B cell (primary cell): ENCODE data around the gene CANT1. TPM values are rescaled to one million over a fixed set of nuclear protein-coding genes. Genes with fewer than 3 reads are reported as not detected.

ENCODE experiments used
- ATAC-seq: fragments of 200-7000 bp; cut with Tn5 transposase; one replicate; pipeline ENCODE4 v1.10.0; 2021; ENCODE audit warnings: low read depth, mild to moderate bottlenecking, moderate number of reproducible peaks, moderate library complexity
- CTCF ChIA-PET: fragments of 350-600 bp; sonication (Branson Sonifier 250); formaldehyde crosslinking; loops from one replicate; lab custom pipeline; 2021; ENCODE audit warnings: antibody characterized with exemption, inconsistent platforms; lab: Charles Lee
- POLR2A ChIA-PET: fragments of 350-600 bp; sonication (Branson Sonifier 250); formaldehyde crosslinking; loops from one replicate; lab custom pipeline; 2021; ENCODE audit warnings: antibody characterized with exemption; lab: Charles Lee
- DNase-seq: peaks from one replicate; pipeline ENCODE4 v3.0.0; 2013
- H2AFZ ChIP-seq: 2 replicates; pipeline ENCODE4 v1.6.1; 2012; ENCODE audit warnings: mild to moderate bottlenecking, low read depth, low read length; ENCODE audit not compliant: insufficient read depth, poor library complexity, severe bottlenecking
- H3K27ac ChIP-seq, 2 donors: 1 replicate in 1 of 2; 2 replicates in 1 of 2; pipeline ENCODE4 v1.5.1; 2012 to 2013; ENCODE audit warnings: low read length in 2 of 2, mild to moderate bottlenecking in 2 of 2, moderate library complexity in 1 of 2
- H3K27me3 ChIP-seq, 4 experiments: fragments of 200-600 bp in 1 of 4; sonication (generic) in 1 of 4; replicated peaks in 1 of 4; 1 replicate in 2 of 4; 2 replicates in 2 of 4; pipeline versions ENCODE4 v1.6.1 to v1.7.0; 2013 to 2016; ENCODE audit warnings: low read length in 3 of 4, mild to moderate bottlenecking in 2 of 4, mixed read lengths in 1 of 4, moderate library complexity in 1 of 4; ENCODE audit not compliant: insufficient read depth in 4 of 4, control insufficient read depth in 3 of 4; ENCODE audit errors: control extremely low read depth in 1 of 4
- H3K36me3 ChIP-seq, 2 experiments: replicated peaks in 1 of 2; 1 replicate in 1 of 2; 2 replicates in 1 of 2; pipeline versions ENCODE4 v1.6.1 to v1.7.1; 2013; ENCODE audit warnings: low read length in 1 of 2; ENCODE audit not compliant: insufficient read depth in 2 of 2, control insufficient read depth in 1 of 2; ENCODE audit errors: control extremely low read depth in 1 of 2, extremely low read depth in 1 of 2
- H3K4me1 ChIP-seq, 2 donors: fragments of 200-600 bp in 1 of 2; sonication (generic) in 1 of 2; 1 replicate in 1 of 2; 2 replicates in 1 of 2; pipeline versions ENCODE4 v1.5.1 to v1.6.1; 2013 to 2017; ENCODE audit warnings: low read length in 2 of 2; ENCODE audit not compliant: control insufficient read depth in 2 of 2, insufficient read depth in 2 of 2
- H3K4me2 ChIP-seq: replicated peaks from 2 replicates; pipeline ENCODE3; 2012; ENCODE audit warnings: mild to moderate bottlenecking, low read depth, low read length; ENCODE audit not compliant: poor library complexity, severe bottlenecking
- H3K4me3 ChIP-seq, 5 experiments: fragments of 200-600 bp in 1 of 5; sonication (generic) in 1 of 5; 1 replicate in 3 of 5; 2 replicates in 2 of 5; pipeline versions ENCODE4 v1.5.1 to v1.7.0; 2011 to 2016; ENCODE audit warnings: low read length in 4 of 5, mild to moderate bottlenecking in 4 of 5, low read depth in 2 of 5, control low read depth in 1 of 5, moderate library complexity in 1 of 5; ENCODE audit not compliant: insufficient read depth in 1 of 5; ENCODE audit errors: control extremely low read depth in 1 of 5, extremely low read depth in 1 of 5
- H3K79me2 ChIP-seq: fragments of 200-600 bp; sonication (generic); one replicate; pipeline ENCODE4 v1.6.0; 2016; ENCODE audit warnings: low read length; ENCODE audit not compliant: control insufficient read depth, insufficient read depth
- H3K9ac ChIP-seq: fragments of 200-600 bp; sonication (generic); 2 replicates; pipeline ENCODE4 v1.6.1; 2017; ENCODE audit warnings: mild to moderate bottlenecking, low read length, moderate library complexity
- H3K9me3 ChIP-seq, 3 donors: one replicate each; pipeline versions ENCODE4 v1.6.1 to v1.7.1; 2013; ENCODE audit warnings: low read length in 2 of 3; ENCODE audit not compliant: control insufficient read depth in 2 of 3, insufficient read depth in 1 of 3; ENCODE audit errors: control extremely low read depth in 1 of 3
- H4K20me1 ChIP-seq: 2 replicates; pipeline ENCODE4 v1.6.0; 2012; ENCODE audit warnings: mild to moderate bottlenecking, low read length; ENCODE audit not compliant: insufficient read depth, control insufficient read depth, poor library complexity, severe bottlenecking
- H3K27ac Mint-ChIP-seq: one replicate; pipeline ENCODE4 v1.8.0; 2021; ENCODE audit warnings: mixed read lengths
- H3K27me3 Mint-ChIP-seq: one replicate; pipeline ENCODE4 v1.8.0; 2021; ENCODE audit warnings: mixed read lengths
- H3K4me1 Mint-ChIP-seq: one replicate; pipeline ENCODE4 v1.8.0; 2021; ENCODE audit warnings: mixed read lengths
- H3K4me3 Mint-ChIP-seq: one replicate; pipeline ENCODE4 v1.8.0; 2021; ENCODE audit warnings: mixed read lengths
- H3K9me3 Mint-ChIP-seq: one replicate; pipeline ENCODE4 v1.8.0; 2022; ENCODE audit warnings: mixed read lengths; ENCODE audit not compliant: insufficient read depth
- EZH2 ChIP-seq: IDR thresholded peaks from 2 replicates; pipeline ENCODE4 v1.6.1; 2012; ENCODE audit warnings: borderline replicate concordance, low read depth, mild to moderate bottlenecking, moderate library complexity, low read length; ENCODE audit not compliant: insufficient read depth, poor library complexity, severe bottlenecking
- WGBS: methylation state at CpG from one replicate; pipeline ENCODE4 v1.1.5; 2013; ENCODE audit warnings: missing lambda C conversion rate; ENCODE audit not compliant: insufficient coverage; 5-methylcytosine and 5-hydroxymethylcytosine counted together
- intact Hi-C: fragments of 100-400 bp; cut with micrococcal nuclease; formaldehyde crosslinking; loops from one replicate; pipeline ENCODE4 v1.10.0; 2022
- polyA plus RNA-seq: library from polyadenylated mRNA; depleted of rRNA; stranded (reverse); fragments of >200 nt; gene quantifications from 2 replicates; pipeline ENCODE4 v1.2.3, GENCODE V29; 2012
- total RNA-seq, 2 donors: library from RNA; stranded (reverse); fragments of 120-200 nt in 1 of 2; gene quantifications; 1 replicate in 1 of 2; 2 replicates in 1 of 2; pipeline versions ENCODE4 v1.2.3 to v1.2.4, GENCODE V29; 2013 to 2022
- TF ChIP-seq, protein P1 (sequence below): fragments of 200-600 bp; IDR thresholded peaks from one replicate; pipeline ENCODE4 v1.8.0; 2022; ENCODE audit warnings: antibody characterized with exemption, mild to moderate bottlenecking

Gene CANT1
- total and polyA plus RNA-seq, 2 donors (not counting 1 experiment from before 2014, with no cell fraction given), result 17.3 to 44.2 TPM

DNA sequence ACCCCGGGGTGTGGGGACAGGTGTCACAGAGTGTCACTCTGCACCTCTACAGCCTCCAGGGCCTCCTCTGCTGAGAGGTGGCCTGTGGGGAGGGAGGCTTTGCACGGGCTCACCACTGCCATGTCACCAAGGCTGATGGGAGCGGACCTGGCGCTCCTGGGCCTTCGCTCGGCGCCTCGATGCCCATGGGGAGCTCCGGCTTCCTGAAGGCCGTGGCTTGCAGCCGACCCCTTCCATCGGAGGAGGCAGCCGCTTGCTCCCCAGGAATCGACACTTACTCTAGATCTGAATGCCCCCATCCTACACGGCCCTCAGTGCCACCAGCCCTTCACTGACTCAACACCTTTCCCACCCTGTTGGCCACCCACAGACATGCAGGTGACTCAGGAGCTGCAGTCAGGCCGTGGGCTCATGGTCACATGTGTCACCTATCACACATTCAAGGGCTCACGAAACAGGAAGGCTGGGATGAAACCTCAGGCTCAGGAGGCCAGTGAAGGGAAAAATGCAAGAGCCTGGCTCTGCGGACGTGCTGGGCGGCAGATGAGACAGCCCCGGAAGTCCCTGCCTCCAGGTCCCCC is 41.7 kb downstream of the CANT1 start:
- no peaks in the 10 kb centered on the region for H3K36me3 ChIP-seq
- CTCF ChIA-PET, result interaction anchor here (1.4 to 7.1 kb wide), 2 partner anchors 9 to 102 kb away, joined by 3 to 119 read pairs; no protein-coding TSS in a partner anchor

More for the DNA sequence above, 41.7 kb downstream of the CANT1 start:
- Histone ChIP-seq H3K4me2 (no peak overlapping the region), H3K79me2 (no peaks in the 10 kb centered on the region), H3K27ac (no peak overlapping the region), H2AFZ (no peak overlapping the region), H4K20me1 (no peaks in the 10 kb centered on the region), H3K27me3 (no peaks in the 10 kb centered on the region), H3K4me1 (peaks cover 12 to 23% of the 10 kb centered on the region in 2 donors), H3K9ac (no peak overlapping the region), H3K4me3 (no peak overlapping the region), H3K9me3 (peaks cover 0 to 8% (median 0%) of the 10 kb centered on the region in 3 donors)
- H3K9me3 Mint-ChIP-seq, result no peaks in the 10 kb centered on the region
- no peak overlapping the region for H3K4me3 Mint-ChIP-seq
- H3K27ac Mint-ChIP-seq, result no peak overlapping the region
- DNase-seq, result no peak
- TF ChIP-seq EZH2, result no peak
- TF ChIP-seq, protein P1, sequence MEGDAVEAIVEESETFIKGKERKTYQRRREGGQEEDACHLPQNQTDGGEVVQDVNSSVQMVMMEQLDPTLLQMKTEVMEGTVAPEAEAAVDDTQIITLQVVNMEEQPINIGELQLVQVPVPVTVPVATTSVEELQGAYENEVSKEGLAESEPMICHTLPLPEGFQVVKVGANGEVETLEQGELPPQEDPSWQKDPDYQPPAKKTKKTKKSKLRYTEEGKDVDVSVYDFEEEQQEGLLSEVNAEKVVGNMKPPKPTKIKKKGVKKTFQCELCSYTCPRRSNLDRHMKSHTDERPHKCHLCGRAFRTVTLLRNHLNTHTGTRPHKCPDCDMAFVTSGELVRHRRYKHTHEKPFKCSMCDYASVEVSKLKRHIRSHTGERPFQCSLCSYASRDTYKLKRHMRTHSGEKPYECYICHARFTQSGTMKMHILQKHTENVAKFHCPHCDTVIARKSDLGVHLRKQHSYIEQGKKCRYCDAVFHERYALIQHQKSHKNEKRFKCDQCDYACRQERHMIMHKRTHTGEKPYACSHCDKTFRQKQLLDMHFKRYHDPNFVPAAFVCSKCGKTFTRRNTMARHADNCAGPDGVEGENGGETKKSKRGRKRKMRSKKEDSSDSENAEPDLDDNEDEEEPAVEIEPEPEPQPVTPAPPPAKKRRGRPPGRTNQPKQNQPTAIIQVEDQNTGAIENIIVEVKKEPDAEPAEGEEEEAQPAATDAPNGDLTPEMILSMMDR, result no peak
- POLR2A ChIA-PET, result no interaction called here
- peaks cover 26% of the 10 kb centered on the region for H3K4me1 Mint-ChIP-seq
- H3K27me3 Mint-ChIP-seq, result peaks cover 3% of the 10 kb centered on the region
- no peak for ATAC-seq
- intact Hi-C loops, result no loop called here
- 91% methylated on average over 21 of the region's 21 CpGs for WGBS
